ENCODE measurements around the gene RNF130. TPM values are rescaled to one million over a fixed set of nuclear protein-coding genes. Genes with fewer than 3 reads are reported as not detected.

Gene RNF130
- total and polyA plus RNA-seq, 2 of the 13 experiments (the other 11 are each of a cell fraction or from before 2014, with no cell fraction given) = 28.2 to 28.3 TPM

DNA sequence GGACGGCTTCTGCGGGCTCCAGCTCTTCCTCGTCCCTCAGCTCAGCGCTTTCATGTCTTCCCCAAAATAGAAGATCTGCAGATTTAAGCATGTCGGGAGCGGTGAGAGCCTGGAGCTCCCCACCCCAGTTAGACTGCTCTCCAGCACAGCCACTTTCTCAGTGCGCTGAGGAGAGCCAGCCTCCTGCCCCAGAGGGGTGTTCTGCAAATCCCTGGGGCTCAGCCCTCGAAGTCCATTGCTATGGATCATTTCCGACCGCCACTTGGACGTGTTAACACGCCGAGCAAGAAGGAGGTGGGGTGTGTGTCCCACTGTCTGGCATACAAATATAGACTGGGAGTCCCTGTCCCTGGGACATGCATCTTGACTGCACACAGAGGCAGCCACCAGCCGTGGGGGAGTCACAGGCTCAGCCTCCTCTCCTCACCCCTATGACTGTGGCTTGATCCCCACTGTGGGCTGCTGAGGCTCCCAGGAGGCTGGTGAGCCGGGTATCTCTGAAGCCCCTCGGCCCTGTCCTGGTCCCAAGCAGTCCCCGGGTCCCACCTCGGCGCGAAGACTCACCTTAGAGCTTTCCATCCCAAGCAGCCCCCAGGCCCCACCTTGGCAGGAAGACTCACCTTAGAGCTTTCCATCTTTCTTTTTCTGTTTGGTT lies 30.0 kb upstream of the RNF130 start:
- CTCF ChIA-PET (ENCODE audit: low intra/inter-chr PET ratio, low total read pairs) = no interaction called here
- ATAC-seq (no peak), DNase-seq (ENCODE audit: low spot score) (no peak), FAIRE-seq (no peak)
- Histone ChIP-seq H3K9ac (ENCODE audit: insufficient read depth, low read depth, low read length) (no peak overlapping the region), H3K36me3 (replicated peaks in 1 of 2; ENCODE audit: control insufficient read depth in 1 of 2, insufficient read depth in 2 of 2, low read length in 2 of 2) (no peaks in the 10 kb centered on the region), H3K79me2 (ENCODE audit: insufficient read depth, low read length) (no peaks in the 10 kb centered on the region), H2AFZ (ENCODE audit: low read length) (no peak overlapping the region), H3K9me3 (ENCODE audit: low read length) (peaks cover 1% of the 10 kb centered on the region), H3K4me3 (replicated peaks in 1 of 3; ENCODE audit: insufficient read depth in 1 of 3, low read depth in 2 of 3, low read length in 3 of 3) (no peak overlapping the region), H3K4me2 (ENCODE audit: low read depth, low read length) (no peak overlapping the region), H3K27ac (ENCODE audit: extremely low read length, insufficient read depth, low read length) (no peak overlapping the region), H3K4me1 (ENCODE audit: insufficient read depth, low read length) (no peaks in the 10 kb centered on the region), H4K20me1 (ENCODE audit: insufficient read depth, low read length) (no peaks in the 10 kb centered on the region), H3K27me3 (ENCODE audit: control insufficient read depth in 1 of 2, insufficient read depth in 2 of 2, low read length in 2 of 2) (peaks cover 3 to 48% of the 10 kb centered on the region in 2 experiments; a peak in 3 of 5 replicates)
- in situ Hi-C loops (cut with HindIII; ENCODE audit: extremely low pct_ligation_motif_present, low pct_unique_long_range_greater_than_20kb) = no loop called here
- intact Hi-C loops (cut with micrococcal nuclease; ENCODE audit: unreplicated experiment) = no loop called here
- no TSS peak for BruUV-seq (replicated peaks)
- POLR2A ChIA-PET = no interaction called here
- 55% methylated on average over 10 of the region's 20 CpGs for WGBS (ENCODE audit: low lambda C conversion rate)
- TF ChIP-seq ETV6 (CRISPR knock-in tag; conservative IDR thresholded peaks at IDR 0.05) (no peak), ZNF225 (CRISPR knock-in tag; IDR thresholded peaks at IDR 0.05) (no peak), CBX5 (CRISPR knock-in tag; IDR thresholded peaks at IDR 0.05; ENCODE audit: borderline replicate concordance) (no peak)

DNA sequence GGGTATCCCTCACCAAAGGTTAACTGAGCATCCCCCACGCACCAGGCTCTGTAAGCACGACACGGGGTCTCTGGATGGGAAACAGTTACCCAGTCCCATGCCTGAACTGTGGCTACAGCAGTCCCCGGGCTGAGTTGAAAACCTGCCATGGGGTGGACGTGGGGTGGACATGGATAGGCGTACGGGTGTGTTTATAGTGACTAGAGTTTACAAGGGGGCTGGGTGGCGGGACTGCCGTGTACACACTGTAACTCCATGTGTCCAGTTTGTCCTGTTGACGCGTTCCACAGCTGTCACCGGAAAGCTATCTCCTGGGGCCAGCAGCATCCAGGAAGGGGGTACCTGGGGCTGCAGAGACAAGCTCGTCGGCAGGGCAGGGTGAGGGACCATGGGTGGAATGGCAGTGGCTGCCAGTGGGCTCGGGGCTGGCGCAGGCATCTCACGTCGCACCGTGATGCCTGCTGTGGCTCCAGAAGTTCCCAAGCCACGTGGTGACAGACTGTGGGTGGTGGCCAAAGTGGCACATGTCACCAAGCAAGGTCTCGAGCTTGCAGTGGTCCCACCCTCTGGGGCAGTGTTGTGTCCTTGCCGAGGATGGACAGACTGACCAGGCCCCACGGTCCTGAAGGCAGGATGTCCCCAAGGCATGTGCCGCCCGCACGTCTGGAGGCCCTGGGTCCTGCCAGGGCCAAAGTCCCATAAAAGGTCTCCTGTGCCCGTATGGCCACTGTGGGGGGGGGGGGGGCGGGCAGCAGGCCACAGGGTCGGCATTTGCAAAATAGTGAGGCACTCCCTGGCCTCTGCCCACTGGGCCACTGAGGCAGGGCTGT lies 29.3 kb upstream of the RNF130 start:
- TF ChIP-seq ZNF138 (CRISPR knock-in tag; IDR thresholded peaks at IDR 0.05; ENCODE audit: low read depth) (no peak), CBFB (CRISPR knock-in tag; IDR thresholded peaks at IDR 0.05) (no peak)
- TF ChIP-seq, protein P1, sequence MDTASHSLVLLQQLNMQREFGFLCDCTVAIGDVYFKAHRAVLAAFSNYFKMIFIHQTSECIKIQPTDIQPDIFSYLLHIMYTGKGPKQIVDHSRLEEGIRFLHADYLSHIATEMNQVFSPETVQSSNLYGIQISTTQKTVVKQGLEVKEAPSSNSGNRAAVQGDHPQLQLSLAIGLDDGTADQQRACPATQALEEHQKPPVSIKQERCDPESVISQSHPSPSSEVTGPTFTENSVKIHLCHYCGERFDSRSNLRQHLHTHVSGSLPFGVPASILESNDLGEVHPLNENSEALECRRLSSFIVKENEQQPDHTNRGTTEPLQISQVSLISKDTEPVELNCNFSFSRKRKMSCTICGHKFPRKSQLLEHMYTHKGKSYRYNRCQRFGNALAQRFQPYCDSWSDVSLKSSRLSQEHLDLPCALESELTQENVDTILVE (CRISPR knock-in tag; IDR thresholded peaks at IDR 0.05) = no peak
- DNase-seq (ENCODE audit: low spot score) (no peak), ATAC-seq (no peak), FAIRE-seq (no peak)
- no peak overlapping the region for H3K27ac ChIP-seq (ENCODE audit: extremely low read length, insufficient read depth, low read length)
- H3K36me3 ChIP-seq (replicated peaks in 1 of 2; ENCODE audit: control insufficient read depth in 1 of 2, insufficient read depth in 2 of 2, low read length in 2 of 2) = no peaks in the 10 kb centered on the region
- H3K4me2 ChIP-seq (ENCODE audit: low read depth, low read length) = no peak overlapping the region
- ChIA-PET CTCF (ENCODE audit: low intra/inter-chr PET ratio, low total read pairs) (no interaction called here), POLR2A (no interaction called here)
- intact Hi-C loops (cut with micrococcal nuclease; ENCODE audit: unreplicated experiment) (no loop called here), in situ Hi-C loops (cut with HindIII; ENCODE audit: extremely low pct_ligation_motif_present, low pct_unique_long_range_greater_than_20kb) (no loop called here)
- H2AFZ ChIP-seq (ENCODE audit: low read length) = no peak overlapping the region
- no peaks in the 10 kb centered on the region for H3K4me1 ChIP-seq (ENCODE audit: insufficient read depth, low read length)
- no peak overlapping the region for H3K4me3 ChIP-seq (replicated peaks in 1 of 3; ENCODE audit: insufficient read depth in 1 of 3, low read depth in 2 of 3, low read length in 3 of 3)
- H3K27me3 ChIP-seq (ENCODE audit: control insufficient read depth in 1 of 2, insufficient read depth in 2 of 2, low read length in 2 of 2) = peaks cover 3 to 48% of the 10 kb centered on the region in 2 experiments; a peak in 3 of 5 replicates
- no TSS peak for BruUV-seq (replicated peaks)
- H3K9me3 ChIP-seq (ENCODE audit: low read length) = no peaks in the 10 kb centered on the region
- no peak overlapping the region for H3K9ac ChIP-seq (ENCODE audit: insufficient read depth, low read depth, low read length)
- H4K20me1 ChIP-seq (ENCODE audit: insufficient read depth, low read length) = no peaks in the 10 kb centered on the region
- no peaks in the 10 kb centered on the region for H3K79me2 ChIP-seq (ENCODE audit: insufficient read depth, low read length)
- 43% methylated on average over 15 of the region's 29 CpGs for WGBS (ENCODE audit: low lambda C conversion rate)
